GM11168 (cell line): ENCODE measurements around the gene LIMS2.

Experiments used
- in situ Hi-C: fragments of 300-500 bp; cut with MboI; formaldehyde crosslinking; loops from one replicate; pipeline ENCODE4 v1.12.0; 2022; ENCODE audit warnings: low sequenced_read_pairs; ENCODE audit not compliant: unreplicated experiment

The LIMS2 gene

DNA sequence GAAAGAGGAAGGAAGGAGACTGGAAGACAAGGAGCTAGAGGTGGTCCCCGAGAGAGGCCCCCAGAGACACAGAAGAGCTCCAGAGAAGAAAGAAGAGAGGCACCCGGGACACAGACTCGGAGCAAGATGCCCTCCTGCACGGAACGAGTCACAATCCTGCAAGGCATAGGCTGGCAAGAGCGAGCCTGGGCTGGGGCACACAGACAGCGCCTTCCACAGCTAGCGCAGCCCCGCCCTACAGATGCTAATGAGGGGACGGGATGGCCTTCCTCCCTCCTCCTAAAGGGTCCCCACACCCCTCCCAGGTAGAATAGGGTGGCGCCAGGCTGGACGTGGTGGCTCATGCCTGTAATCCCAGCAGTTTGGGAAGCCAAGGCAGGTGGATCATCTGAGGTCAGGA, 49.2 kb downstream of the LIMS2 start:
- in situ Hi-C loops, result no loop called here

DNA sequence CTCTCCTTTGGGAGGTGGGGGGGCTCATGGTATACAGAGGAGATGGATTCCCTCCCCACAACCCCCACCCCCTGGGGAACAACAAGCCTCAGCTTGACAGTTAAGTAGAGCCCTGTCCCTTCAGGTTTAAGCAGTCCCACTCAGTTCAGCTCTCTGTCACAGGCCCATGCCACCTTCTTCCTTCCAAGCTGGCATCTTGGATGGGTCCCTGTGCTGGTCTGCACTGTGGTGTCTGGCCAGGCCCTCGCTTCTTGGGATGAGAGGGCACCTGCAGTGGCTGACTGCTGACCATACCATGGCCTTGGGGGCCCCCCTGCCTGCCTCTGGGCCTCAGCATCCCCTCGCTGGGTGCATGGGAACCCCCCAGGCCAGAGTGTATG, 49.8 kb downstream of the LIMS2 start:
- in situ Hi-C loops, result no loop called here

DNA sequence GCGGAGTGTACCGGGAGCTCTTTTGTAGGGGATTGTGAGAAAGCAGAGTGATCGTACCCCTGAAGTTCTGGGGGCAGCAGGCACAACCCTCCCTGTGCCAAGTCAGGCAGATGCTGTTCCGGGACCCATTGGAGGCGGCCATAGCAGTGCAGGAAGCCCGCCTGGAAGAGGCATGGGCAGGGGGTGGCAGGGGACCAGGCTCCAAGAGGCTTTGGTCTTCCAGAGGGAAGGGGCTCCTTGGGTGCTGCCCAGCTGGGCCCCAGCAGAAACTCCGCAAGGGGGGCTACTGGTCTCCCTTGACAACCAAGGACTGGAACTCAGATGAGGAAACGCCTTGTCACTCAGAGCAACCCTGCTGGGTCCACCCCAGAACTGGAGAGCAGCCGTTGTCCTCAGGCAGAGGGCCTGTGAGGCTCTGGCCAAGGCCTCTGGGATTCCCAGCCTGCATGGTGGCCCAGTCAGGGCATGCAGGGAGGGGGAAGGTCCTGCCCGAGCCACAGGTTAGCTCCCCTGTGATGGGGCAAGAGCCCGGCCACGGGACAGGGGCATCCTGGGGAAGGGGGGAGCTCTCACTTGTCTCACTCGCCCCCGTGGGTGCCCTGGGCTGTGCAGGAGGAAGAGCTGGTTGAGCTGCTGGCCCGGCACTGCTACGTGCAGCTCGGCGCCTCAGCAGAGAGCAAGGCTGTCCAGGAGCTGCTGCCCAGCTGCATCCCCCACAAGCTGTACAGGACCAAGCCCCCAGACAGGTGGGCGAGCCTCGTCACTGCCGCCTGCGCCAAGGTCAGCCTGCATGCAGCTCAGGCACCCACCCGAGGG, 50.4 kb downstream of the LIMS2 start:
- in situ Hi-C loops, result no loop called here

DNA sequence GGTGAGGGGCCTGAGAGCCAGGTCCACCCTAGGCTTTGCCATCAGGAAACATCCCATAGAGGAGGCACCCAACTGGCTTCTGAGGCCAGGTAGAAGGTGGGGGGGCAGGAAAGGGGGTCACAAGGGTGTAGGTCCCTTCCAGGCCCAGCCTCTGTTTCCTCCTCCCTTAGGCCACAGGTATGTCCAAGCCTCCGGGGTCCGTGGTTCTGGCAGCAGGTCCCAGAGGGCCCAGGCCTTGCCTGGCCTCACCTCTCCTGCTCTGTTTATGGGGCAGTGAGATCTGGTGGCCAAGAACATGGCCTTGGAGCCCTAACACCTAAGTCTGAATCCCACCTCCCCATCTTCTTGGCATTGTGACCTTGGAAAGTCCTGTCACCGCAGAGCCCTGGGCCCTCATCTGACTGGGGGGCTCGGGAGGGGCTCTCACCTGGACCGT, 51.0 kb downstream of the LIMS2 start:
- in situ Hi-C loops, result no loop called here

DNA sequence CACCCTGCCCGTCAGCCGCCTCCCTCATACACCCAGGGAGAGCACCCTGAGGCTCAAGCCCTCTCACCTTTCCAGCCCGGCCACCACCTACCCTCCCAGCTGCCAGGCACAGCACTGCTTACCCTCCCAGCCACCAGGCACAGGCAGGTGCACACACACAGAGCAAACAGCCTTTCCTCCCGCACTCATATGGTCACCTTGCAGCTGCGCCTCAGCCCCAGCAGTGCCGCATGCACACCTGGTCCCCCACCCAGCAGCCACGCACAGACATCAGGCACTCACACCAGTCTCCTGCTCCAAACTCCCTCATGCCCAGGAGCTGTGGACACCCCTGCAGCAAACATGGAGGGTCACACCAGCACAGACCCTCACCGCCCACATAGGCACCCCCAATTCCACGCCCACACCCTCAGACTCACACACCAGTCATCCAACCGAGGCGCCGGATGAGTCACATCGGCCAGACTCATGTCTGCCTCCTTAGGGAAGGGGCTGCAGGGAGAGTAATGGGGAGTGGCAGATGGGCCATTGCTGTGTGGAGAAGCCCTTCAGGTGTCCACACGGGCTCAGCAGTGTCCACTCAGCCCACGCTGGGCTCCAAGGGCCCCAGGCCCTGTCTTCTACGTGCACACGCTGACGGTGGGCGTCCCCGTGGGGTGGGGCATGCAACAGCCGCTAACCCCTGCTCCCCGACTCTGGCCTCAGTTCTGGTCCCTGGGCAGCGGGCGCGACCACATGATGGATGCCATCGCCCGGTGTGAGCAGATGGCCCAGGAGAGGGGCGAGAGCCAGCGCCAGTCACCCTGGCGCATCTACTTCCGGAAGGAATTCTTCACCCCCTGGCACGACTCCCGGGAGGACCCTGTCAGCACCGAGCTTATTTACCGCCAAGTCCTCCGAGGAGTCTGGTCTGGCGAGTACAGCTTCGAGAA, 51.7 kb downstream of the LIMS2 start:
- in situ Hi-C loops, result no loop called here

DNA sequence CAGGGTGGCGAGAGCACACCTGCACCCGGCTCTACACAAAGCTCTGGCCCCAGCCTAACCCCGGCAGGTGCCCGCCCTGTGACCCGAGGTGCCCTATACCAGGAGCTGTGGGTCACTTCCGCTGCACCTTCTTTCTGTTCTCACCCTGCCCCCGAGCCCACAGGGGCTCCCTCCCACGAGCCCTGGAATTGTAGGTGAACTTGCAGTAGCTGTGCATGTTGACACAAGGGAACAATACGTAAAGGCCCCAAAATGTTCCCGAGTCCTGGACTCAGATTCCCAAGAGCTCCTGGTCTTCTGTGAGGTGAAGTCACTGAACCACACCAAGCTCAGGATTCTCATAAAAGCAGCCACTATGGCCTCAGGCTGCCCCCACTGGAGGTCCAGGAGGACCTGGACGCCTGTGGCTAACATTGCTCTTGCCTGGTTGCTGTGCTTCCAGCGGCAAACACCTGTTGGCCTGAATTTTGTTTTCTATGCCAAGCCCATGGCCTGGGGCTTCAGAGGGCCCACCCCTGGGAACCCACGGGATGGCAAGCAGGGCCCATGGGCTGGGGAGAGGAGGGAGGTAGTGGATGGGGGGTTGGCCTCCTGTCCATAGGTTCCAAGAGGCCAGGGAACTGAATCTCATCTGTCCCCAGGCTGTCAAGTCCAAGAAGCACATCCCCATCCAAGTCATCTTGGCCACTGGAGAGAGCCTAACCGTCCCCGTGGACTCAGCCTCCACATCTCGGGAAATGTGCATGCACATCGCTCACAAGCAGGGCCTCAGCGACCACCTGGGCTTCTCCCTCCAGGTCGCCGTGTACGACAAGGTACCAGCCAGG, 52.6 kb downstream of the LIMS2 start:
- in situ Hi-C loops, result no loop called here

DNA sequence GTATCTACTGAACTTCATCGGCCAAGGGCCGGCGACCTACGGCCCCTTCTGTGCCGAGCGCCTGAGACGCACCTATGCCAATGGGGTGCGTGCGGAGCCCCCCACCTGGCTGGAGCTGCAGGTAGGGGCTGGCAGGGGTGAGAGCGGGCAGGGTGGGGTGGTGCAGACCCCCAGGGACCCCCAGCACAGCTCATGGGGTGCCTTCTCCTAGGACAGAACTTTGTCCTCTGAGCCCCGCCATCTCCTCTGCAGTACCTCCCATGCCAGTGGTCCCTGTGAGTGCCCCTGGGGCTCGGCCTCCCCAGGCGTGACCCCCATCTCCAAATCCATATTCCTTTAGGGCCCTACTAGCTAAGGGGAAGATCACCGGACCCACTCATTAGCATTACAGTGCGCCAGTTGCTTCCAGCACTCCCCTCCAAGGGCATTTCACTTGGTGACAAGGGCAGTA, 53.3 kb downstream of the LIMS2 start:
- in situ Hi-C loops, result no loop called here

DNA sequence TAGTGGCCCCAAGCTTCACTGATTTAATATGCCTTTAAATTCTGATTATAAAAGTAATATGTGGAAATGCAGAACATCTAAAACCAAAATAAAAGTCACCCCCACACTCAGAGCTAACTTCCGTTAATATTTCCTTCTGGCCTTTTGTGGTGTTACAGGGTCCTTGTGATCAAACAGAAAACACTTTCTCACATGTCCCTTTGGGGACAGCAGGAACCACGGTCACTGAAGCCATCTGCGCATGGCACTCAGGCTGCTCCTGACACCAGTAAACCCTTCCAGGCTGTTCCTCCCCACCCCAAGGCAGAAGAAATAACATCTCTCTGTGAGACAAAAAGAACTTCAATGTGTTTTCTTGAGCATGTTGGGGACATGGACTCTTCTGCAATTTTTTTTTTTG, 54.5 kb downstream of the LIMS2 start:
- in situ Hi-C loops, result no loop called here

DNA sequence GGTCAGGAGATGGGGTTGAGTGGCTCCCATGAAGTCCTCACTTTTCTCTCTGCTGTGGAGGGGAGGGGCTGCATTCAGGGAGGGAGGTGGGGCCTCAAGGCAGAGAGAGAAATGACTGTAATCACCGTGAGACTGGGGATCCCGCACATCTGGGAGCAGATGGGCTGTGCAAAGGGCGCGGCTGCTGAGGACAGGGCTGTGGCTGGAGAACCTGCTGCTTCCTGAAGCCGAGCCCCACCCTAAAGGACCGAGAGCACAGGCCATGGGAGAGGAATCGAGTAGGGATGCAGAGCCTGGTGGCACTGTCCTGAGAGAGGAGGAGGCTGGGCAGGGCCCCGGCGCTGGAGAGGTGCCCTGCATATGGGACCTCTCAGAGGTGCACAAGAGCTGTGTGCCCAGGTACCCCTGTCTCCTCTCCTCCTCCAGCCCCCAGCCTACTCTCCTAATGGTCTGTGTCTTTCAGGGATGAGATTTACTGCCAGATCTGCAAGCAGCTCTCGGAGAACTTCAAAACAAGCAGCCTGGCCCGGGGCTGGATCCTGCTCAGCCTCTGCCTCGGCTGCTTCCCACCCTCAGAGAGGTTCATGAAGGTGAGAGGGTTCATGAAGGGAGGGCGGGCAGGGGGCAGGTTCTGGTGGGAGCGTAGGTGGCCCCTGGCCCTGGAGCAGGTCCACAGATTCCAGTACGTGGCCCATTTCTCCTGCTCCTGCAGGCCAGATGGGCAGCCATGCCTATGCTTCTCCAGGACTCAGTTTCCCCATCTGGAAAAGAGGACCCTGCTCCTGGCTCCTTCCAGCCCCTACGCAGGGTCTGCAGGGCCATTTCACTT, 55.2 kb downstream of the LIMS2 start:
- in situ Hi-C loops, result no loop called here

DNA sequence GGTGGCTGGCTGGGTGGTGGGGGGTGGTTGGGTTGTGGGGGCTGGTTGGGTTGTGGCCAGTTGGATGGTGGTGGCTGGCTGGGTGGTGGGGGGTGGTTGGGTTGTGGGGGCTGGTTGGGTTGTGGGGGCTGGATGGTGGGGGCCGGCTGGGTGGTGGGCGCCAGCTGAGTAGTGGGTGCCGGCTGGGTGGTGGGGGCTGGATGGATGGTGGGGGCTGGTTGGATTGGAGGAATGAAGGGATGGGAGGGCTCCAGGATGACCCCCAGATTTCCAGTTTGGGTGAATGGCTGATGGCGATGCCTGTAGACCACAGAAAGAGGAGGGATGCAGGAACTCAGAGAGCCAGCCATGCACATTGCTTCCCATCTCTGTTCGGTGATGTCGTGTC, 56.1 kb downstream of the LIMS2 start:
- in situ Hi-C loops, result no loop called here

DNA sequence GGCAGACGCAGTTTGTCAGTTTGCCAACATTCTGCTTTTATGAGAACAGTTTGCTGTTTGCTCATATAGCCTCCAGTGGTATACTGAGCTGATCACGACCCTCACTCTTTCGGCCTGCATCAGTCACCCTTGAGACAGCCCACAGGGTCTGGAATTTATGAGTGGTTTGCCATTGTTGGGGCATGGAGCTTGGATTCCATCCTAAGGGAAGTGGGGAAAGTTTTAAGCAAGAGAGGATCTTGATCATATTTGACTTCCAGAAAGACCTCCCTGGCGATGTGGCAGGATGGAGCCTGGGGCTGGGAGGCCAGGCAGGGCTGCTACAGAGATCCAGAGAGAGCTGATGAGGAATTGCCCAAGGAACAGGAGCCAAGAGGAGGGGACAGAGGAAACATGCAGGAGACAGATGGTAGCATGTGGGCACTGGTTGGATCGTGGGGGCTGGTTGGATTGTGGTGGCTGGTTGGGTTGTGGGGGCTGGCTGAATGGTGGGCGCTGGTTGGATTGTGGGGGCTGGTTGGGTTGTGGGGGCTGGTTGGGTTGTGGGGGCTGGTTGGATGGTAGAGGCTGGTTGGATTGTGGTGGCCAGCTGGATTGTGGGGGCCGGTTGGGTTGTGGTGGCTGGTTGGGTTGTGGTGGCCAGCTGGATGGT, 56.7 kb downstream of the LIMS2 start:
- in situ Hi-C loops, result no loop called here

DNA sequence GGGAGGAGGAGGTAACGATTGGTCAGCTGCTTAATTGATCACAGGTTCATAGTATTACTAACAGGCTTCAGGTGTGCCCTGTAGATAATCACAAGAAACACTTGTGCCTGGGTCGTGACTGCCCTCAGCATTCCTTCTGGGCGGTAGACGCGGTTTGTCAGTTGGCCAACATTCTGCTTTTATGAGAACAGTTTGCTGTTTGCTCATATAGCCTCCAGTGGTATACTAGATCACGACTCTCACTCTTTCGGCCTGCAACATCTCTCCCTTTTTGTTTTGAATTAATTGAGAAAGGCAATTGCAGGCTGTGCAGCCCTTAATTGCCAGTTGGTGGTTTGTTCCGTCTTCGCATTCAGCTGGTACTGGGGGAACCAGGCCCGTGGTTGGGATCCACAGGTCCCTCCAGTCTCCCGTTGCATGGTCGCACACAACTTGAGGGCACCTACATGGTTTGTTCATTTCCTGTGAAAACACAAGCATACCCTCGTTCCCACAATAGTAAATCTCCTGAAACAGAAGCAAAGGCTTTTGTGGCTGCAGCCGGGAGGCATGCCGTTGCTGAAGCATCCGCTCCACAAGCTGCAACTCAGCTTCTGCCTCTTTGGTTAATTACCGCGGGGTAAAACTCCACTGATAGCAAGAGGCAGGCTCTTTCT, 59.7 kb downstream of the LIMS2 start:
- in situ Hi-C loops, result no loop called here

DNA sequence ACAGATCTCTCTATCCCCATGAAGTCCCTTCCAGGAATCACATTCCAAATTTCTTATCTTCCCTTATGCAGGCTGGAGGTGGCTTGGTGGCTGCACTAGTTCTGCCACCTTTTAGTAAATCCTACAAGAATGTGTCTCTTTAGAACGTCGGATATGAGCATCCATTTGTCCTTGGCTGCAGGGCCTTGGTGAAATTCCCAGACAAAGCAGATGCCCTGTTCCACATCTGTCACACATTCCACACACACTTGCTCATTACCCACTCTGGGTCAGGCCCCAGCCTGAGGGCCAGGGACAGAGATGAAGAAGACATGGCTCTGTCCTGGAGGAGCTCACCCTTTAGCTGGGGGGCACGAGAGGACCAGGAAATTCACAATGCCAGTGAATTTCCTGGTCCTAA, 60.6 kb downstream of the LIMS2 start:
- in situ Hi-C loops, result no loop called here

DNA sequence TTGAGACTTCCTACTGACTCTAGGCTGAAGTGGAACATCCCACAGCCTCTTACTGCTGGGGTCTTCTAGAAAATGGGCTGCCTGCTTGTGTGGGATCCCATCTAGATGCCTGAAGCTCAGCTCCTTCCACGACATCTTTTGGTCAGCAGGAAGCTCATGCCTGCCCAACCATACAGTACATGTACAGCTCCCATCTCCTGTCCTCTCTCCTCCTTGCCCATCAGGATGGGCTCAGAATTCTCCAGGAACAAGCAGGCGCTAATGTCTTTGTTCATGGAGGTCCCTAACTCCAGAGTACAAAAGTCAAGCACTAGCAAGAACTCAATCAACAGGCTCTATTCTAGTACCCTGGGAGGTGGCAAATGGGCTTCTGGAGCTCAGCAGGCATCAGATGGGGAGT, 61.1 kb downstream of the LIMS2 start:
- in situ Hi-C loops, result no loop called here

DNA sequence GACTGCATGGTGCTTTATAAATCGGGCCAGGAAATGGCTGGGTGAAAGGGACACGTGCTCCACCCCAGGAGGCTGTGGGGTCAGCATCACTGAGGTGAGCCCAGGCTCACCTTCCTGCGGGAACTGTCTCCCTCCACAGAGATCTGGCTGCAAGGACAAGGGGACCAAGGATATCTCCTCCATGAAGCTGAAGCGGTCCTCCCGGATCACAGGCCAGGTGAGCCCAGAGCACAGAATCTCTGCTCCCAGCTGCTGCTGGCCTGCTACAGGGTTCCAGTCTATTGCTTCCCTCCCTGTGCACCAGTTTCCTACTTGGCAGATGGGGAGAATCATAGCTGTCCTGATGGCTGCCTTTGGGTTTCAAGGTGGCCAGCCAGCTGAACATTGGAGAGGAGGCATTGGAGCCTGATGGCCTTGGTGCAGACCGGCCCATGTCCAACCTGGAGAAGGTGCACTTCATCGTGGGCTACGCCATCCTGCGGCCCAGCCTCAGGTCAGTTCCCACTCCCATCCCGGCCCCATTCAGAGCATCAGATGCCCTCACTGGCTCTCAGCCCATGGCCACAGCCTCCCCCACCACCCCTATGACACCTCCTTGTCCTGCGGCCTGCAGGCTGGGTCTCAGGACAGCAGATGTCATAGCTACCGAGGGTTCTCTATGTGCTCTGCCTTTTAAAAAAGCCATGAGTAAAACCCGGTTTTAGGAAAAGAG, 63.1 kb downstream of the LIMS2 start:
- in situ Hi-C loops, result no loop called here

DNA sequence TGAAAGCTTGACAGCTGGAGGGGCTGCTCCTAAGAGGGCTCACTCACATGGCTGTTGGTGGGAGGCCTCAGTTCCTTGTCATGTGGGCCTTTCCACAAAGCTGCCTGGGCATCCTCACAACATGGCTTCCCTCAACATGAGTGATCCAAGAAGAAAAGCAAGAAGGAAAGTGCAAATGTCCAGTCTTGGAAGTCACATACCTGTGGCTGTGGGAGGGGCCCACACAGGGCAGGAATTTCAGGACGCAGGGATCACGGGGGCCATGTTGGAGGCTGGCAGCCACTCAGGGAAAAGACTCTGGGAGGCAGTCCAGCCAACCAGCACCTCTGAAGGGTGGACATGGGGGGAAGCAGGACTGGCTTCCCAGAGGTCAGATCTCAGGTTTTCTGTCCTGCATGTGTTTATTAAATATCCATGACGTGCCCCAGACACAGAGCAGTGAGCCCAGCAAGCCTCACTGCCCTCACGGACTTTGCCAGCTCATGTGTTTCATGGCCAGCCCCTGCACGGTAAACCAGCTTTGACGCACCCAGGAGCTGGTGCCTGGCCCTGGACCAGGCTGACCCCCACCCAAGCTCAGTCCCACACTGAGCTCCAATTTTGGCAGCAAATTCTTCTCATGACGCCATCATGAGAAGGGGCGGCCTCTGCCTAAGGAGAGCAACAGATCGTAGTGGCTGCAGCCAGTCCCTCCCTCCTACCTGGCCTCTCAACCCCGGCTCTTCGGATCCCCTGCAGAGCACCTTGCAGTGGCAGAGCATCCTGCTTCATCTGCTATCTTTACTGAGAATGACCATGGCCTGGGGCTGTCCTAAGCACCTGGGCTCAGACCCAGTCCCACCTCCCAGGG, 64.0 kb downstream of the LIMS2 start:
- in situ Hi-C loops, result no loop called here

DNA sequence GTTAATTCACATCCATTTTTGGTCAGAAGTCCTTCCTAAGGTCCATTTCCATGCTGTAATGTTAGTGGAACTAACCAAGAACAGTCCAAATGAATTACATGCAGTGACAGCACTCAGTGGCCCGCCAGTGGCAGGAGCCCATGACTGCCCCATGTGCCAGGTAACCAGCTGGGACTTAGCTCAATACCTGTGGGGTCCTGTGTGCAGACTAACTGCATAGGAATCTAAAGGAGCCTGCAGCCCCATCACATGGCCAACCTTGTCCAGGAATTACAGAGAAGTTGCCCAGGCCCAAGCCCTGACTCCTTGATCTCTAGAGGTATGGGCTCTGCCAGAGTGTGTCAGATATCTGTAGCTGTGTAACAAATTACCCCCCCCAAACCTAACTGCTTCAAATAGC, 64.8 kb downstream of the LIMS2 start:
- in situ Hi-C loops, result no loop called here
